Endothelial cell of umbilical vein (primary cell): Measurements from ENCODE around the gene KLF16. TPM values are rescaled to one million over a fixed set of nuclear protein-coding genes. Genes with fewer than 3 reads are reported as not detected.

ENCODE experiments used
- BruUV-seq: library from RNA; stranded (reverse); fragments of 400-500 nt; replicated peaks from 2 replicates; lab custom pipeline; 2021; lab: Mats Ljungman, UMichigan
- CTCF ChIA-PET: fragments of 300-600, 350-600 bp; sonication (Branson Sonifier 250); formaldehyde crosslinking; loops from one replicate; lab custom pipeline; 2021; ENCODE audit warnings: antibody characterized with exemption, inconsistent platforms; lab: Charles Lee
- POLR2A ChIA-PET: fragments of 300-600, 350-600 bp; sonication (Branson Sonifier 250); formaldehyde crosslinking; loops from one replicate; lab custom pipeline; 2021; ENCODE audit warnings: antibody characterized with exemption, inconsistent platforms; lab: Charles Lee
- DNase-seq: peaks from one replicate; pipeline ENCODE4 v3.0.0-alpha.2; 2011; ENCODE audit warnings: low read depth, low spot score
- FAIRE-seq: peaks from 2 replicates; lab custom pipeline; 2011; peaks lifted over from hg19 to GRCh38; lab: Jason Lieb, UNC
- H2AFZ ChIP-seq: 2 replicates; pipeline ENCODE4 v1.6.0; 2012; ENCODE audit warnings: low read depth, low read length, control low read depth, inconsistent platforms
- H3K27ac ChIP-seq: 2 replicates; pipeline ENCODE4 v1.5.1; 2011; ENCODE audit warnings: low read depth, mild to moderate bottlenecking, control low read depth, low read length, moderate library complexity; ENCODE audit not compliant: insufficient read depth
- H3K27me3 ChIP-seq, 2 experiments: 2 replicates each; pipeline versions ENCODE4 v1.6.0 to v1.6.1; 2011; ENCODE audit warnings: low read length in 2 of 2, mixed read lengths in 1 of 2; ENCODE audit not compliant: control insufficient read depth in 2 of 2, insufficient read depth in 2 of 2
- H3K36me3 ChIP-seq, 2 experiments: 2 replicates in 1 of 2; 3 replicates in 1 of 2; pipeline ENCODE4 v1.5.1; 2011; ENCODE audit warnings: low read length in 2 of 2, mild to moderate bottlenecking in 1 of 2, moderate library complexity in 1 of 2; ENCODE audit not compliant: control insufficient read depth in 2 of 2, insufficient read depth in 2 of 2; ENCODE audit errors: extremely low read depth in 1 of 2
- H3K4me1 ChIP-seq: 3 replicates; pipeline ENCODE4 v1.5.1; 2011; ENCODE audit warnings: mild to moderate bottlenecking, low read length; ENCODE audit not compliant: control insufficient read depth, insufficient read depth; ENCODE audit errors: extremely low read depth
- H3K4me2 ChIP-seq: 2 replicates; pipeline ENCODE4 v1.6.1; 2011; ENCODE audit warnings: low read length, control low read depth, mixed read lengths; ENCODE audit not compliant: insufficient read depth
- H3K4me3 ChIP-seq, 3 experiments: fragments of 200-600 bp in 1 of 3; sonication (generic), shearing (Covaris generic) in 1 of 3; replicated peaks in 1 of 3; 2 replicates each; pipeline ENCODE4 v1.5.1; 2011 to 2016; ENCODE audit warnings: control low read depth in 3 of 3, low read length in 3 of 3, mild to moderate bottlenecking in 2 of 3, inconsistent platforms in 1 of 3, low read depth in 1 of 3, moderate library complexity in 1 of 3; ENCODE audit not compliant: insufficient read depth in 1 of 3
- H3K79me2 ChIP-seq: 2 replicates; pipeline ENCODE4 v1.6.0; 2012; ENCODE audit warnings: low read length, inconsistent platforms; ENCODE audit not compliant: control insufficient read depth, insufficient read depth
- H3K9ac ChIP-seq: replicated peaks from 2 replicates; pipeline ENCODE3; 2011; ENCODE audit warnings: low read length, control low read depth; ENCODE audit not compliant: insufficient read depth; ENCODE audit errors: extremely low read depth
- H3K9me1 ChIP-seq: replicated peaks from 3 replicates; pipeline ENCODE4 v1.6.0; 2011; ENCODE audit warnings: mild to moderate bottlenecking, low read length; ENCODE audit not compliant: control insufficient read depth, insufficient read depth; ENCODE audit errors: extremely low read depth
- H3K9me3 ChIP-seq: replicated peaks from 2 replicates; pipeline ENCODE4 v1.5.1; 2012; ENCODE audit warnings: low read length, inconsistent platforms; ENCODE audit not compliant: control insufficient read depth, insufficient read depth
- H4K20me1 ChIP-seq: replicated peaks from 2 replicates; pipeline ENCODE3; 2011; ENCODE audit warnings: mild to moderate bottlenecking, low read length; ENCODE audit not compliant: control insufficient read depth, insufficient read depth; ENCODE audit errors: extremely low read depth
- EZH2 ChIP-seq: IDR thresholded peaks from 2 replicates; pipeline ENCODE4 v1.6.1; 2012; ENCODE audit warnings: borderline replicate concordance, low read depth, mild to moderate bottlenecking, moderate library complexity, low read length, inconsistent platforms; ENCODE audit not compliant: severe bottlenecking
- FOS ChIP-seq: IDR thresholded peaks from 2 replicates; pipeline ENCODE4 v1.6.1; 2011; ENCODE audit warnings: mild to moderate bottlenecking, low read length, moderate library complexity, borderline replicate concordance; ENCODE audit not compliant: insufficient read depth
- GATA2 ChIP-seq: IDR thresholded peaks from 2 replicates; pipeline ENCODE4 v1.7.0; 2011; ENCODE audit warnings: low read depth, mild to moderate bottlenecking, moderate library complexity, mixed read lengths, low read length; ENCODE audit not compliant: insufficient read length, insufficient read depth
- JUN ChIP-seq: IDR thresholded peaks from 2 replicates; pipeline ENCODE4 v1.6.1; 2011; ENCODE audit warnings: borderline replicate concordance, low read depth; ENCODE audit not compliant: insufficient read length, insufficient read depth
- MAX ChIP-seq: IDR thresholded peaks from 2 replicates; pipeline ENCODE4 v1.6.1; 2011; ENCODE audit not compliant: insufficient read depth, insufficient read length
- MYC ChIP-seq: IDR thresholded peaks from one replicate; pipeline ENCODE4 v1.6.1; 2011; ENCODE audit warnings: mild to moderate bottlenecking, low read depth, low read length
- POLR2A ChIP-seq: IDR thresholded peaks from 2 replicates; pipeline ENCODE4 v1.6.1; 2012; ENCODE audit warnings: low read depth, mild to moderate bottlenecking, control low read depth, low read length
- POLR2AphosphoS5 ChIP-seq: IDR thresholded peaks from 2 replicates; pipeline ENCODE4 v1.6.1; 2012; ENCODE audit warnings: low read depth, mild to moderate bottlenecking, control low read depth, low read length, moderate library complexity; ENCODE audit not compliant: insufficient read depth
- dilution Hi-C: fragments of 300-500 bp; cut with MboI; formaldehyde crosslinking; loops from one replicate; pipeline ENCODE4 v1.15.0; 2019; ENCODE audit warnings: low sequenced_read_pairs; ENCODE audit not compliant: extremely low pct_ligation_motif_present
- intact Hi-C: fragments of 100-400 bp; cut with micrococcal nuclease; formaldehyde crosslinking; loops from one replicate; pipeline ENCODE4 v1.10.0; 2022
- polyA plus RNA-seq, 4 experiments: library from polyadenylated mRNA; depleted of rRNA in 3 of 4; stranded (reverse) in 3 of 4; unstranded in 1 of 4; fragments of >200 nt; gene quantifications; 2 replicates each; pipeline versions ENCODE4 v1.2.1 to v1.2.3, GENCODE V29; 2011 to 2012; ENCODE audit warnings: missing spikeins in 1 of 4
- total RNA-seq: library from RNA; stranded (reverse); gene quantifications from 2 replicates; pipeline ENCODE4 v1.2.3, GENCODE V29; 2021
- TF ChIP-seq, protein P1 (sequence below), 2 donors: IDR thresholded peaks; 1 replicate in 1 of 2; 2 replicates in 1 of 2; pipeline ENCODE4 v1.5.1; 2011; ENCODE audit warnings: low read length in 2 of 2, mild to moderate bottlenecking in 2 of 2, moderate library complexity in 2 of 2, control low read depth in 1 of 2, inconsistent platforms in 1 of 2, low read depth in 1 of 2; ENCODE audit not compliant: insufficient read depth in 1 of 2; ENCODE audit errors: extremely low read depth in 1 of 2

The KLF16 gene
- total and polyA plus RNA-seq, 2 donors (not counting 3 experiments of a cell fraction or from before 2014, with no cell fraction given): 11.6 to 36.6 TPM

GRCh38 chr19:1845642-1846041, 17.7 kb downstream of the KLF16 start:
- H4K20me1 ChIP-seq: no peaks in the 10 kb centered on the region
- no peak overlapping the region for H3K4me3 ChIP-seq

GRCh38 chr19:1845125-1845515, 18.3 kb downstream of the KLF16 start:
- Histone ChIP-seq H3K4me2 (no peak overlapping the region), H2AFZ (no peak overlapping the region), H3K27ac (no peak overlapping the region), H3K4me3 (no peak overlapping the region), H3K36me3 (peaks cover 0 to 2% of the 10 kb centered on the region in 2 experiments), H3K4me1 (peaks cover 25% of the 10 kb centered on the region), H4K20me1 (no peaks in the 10 kb centered on the region), H3K79me2 (peaks cover 77% of the 10 kb centered on the region), H3K9ac (no peak overlapping the region), H3K9me1 (no peaks in the 10 kb centered on the region), H3K9me3 (no peaks in the 10 kb centered on the region), H3K27me3 (no peaks in the 10 kb centered on the region)
- DNase-seq (no peak), FAIRE-seq (no peak)
- no TSS peak for BruUV-seq
- ChIA-PET POLR2A (no interaction called here), CTCF (interaction anchor here (2.3 kb wide), 1 partner anchor 8 kb away, joined by 10 read pairs; no protein-coding TSS in a partner anchor)
- intact Hi-C loops (no loop called here), dilution Hi-C loops (no loop called here)
- TF ChIP-seq POLR2AphosphoS5 (no peak), JUN (no peak), MAX (no peak), FOS (no peak), EZH2 (no peak), GATA2 (no peak), MYC (no peak)
- TF ChIP-seq, protein P1, sequence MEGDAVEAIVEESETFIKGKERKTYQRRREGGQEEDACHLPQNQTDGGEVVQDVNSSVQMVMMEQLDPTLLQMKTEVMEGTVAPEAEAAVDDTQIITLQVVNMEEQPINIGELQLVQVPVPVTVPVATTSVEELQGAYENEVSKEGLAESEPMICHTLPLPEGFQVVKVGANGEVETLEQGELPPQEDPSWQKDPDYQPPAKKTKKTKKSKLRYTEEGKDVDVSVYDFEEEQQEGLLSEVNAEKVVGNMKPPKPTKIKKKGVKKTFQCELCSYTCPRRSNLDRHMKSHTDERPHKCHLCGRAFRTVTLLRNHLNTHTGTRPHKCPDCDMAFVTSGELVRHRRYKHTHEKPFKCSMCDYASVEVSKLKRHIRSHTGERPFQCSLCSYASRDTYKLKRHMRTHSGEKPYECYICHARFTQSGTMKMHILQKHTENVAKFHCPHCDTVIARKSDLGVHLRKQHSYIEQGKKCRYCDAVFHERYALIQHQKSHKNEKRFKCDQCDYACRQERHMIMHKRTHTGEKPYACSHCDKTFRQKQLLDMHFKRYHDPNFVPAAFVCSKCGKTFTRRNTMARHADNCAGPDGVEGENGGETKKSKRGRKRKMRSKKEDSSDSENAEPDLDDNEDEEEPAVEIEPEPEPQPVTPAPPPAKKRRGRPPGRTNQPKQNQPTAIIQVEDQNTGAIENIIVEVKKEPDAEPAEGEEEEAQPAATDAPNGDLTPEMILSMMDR (IDR thresholded peaks at IDR 0.05; ENCODE audit: extremely low read depth in 1 of 2, insufficient read depth in 1 of 2, low read depth in 1 of 2, low read length in 2 of 2): no peak

More at GRCh38 chr19:1845642-1846041, 17.7 kb downstream of the KLF16 start:
- POLR2A ChIA-PET: no interaction called here
- Histone ChIP-seq H3K27ac (no peak overlapping the region), H3K4me2 (no peak overlapping the region), H3K9me1 (no peaks in the 10 kb centered on the region), H3K36me3 (peaks cover 0 to 2% of the 10 kb centered on the region in 2 experiments), H3K9me3 (no peaks in the 10 kb centered on the region), H3K79me2 (peaks cover 72% of the 10 kb centered on the region), H3K27me3 (no peaks in the 10 kb centered on the region), H3K9ac (no peak overlapping the region), H3K4me1 (peaks cover 23% of the 10 kb centered on the region), H2AFZ (no peak overlapping the region)
- dilution Hi-C loops (no loop called here), intact Hi-C loops (no loop called here)
- DNase-seq: no peak
- CTCF ChIA-PET: interaction anchor here (1.1 to 2.3 kb wide), 3 partner anchors 8 to 19 kb away, joined by 3 to 10 read pairs (median 4); no protein-coding TSS in a partner anchor
- BruUV-seq: no TSS peak
- TF ChIP-seq POLR2AphosphoS5: no peak
- no peak for TF ChIP-seq GATA2
- no peak for TF ChIP-seq EZH2
- TF ChIP-seq JUN: no peak
- no peak for TF ChIP-seq FOS
- no peak for TF ChIP-seq MYC
- TF ChIP-seq MAX: no peak
- no peak for TF ChIP-seq POLR2A
- no peak for FAIRE-seq
